Activated naive CD4-positive, alpha-beta T cell treated with anti-CD3 and anti-CD28 coated beads, Interleukin-2, amount 50 U/mL, for 16 hours (primary cell): ENCODE data around the gene ABCD2.
"Not testable (repeated sequence)": the region's sequence is repeated elsewhere in the genome, so short reads cannot be mapped to it uniquely, and the experiment has no call there.

Source experiments
- DNase-seq: peaks from one replicate; pipeline ENCODE4 v3.0.0-alpha.2; 2020

ABCD2 gene

DNA sequence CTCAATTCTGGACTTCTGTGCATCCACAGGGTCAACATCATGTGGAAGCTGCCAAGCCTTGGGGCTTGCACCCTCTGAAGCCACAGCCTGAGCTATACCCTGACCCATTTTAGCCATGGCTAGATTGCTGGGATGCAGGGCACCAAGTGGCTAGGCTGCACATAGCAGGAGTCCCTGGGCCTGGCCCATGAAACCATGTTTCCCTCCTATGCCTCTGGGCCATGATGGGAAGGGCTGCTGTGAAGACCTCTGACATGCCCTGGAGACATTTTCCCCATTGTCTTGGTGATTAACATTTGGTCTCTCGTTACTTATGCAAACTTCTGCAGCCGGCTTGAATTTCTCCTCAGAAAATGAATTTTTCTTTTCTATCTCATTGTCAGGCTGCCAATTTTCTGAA, 92.6 kb downstream of the ABCD2 start:
- DNase-seq: no peak

DNA sequence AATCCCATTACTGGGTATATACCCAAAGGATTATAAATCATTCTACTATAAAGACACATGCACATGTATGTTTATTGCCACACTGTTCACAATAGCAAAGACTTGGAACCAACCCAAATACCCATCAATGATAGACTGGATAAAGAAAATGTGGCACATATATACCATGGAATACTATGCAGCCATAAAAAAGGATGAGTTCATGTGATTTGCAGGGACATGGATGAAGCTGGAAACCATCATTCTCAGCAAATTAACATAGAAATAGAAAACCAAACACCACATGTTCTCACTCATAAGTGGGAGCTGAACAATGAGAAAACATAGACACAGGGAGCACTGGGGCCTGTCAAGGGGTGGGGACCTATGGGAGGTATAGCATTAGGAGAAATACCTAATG, 97.4 kb downstream of the ABCD2 start:
- not testable (repeated sequence) for DNase-seq

DNA sequence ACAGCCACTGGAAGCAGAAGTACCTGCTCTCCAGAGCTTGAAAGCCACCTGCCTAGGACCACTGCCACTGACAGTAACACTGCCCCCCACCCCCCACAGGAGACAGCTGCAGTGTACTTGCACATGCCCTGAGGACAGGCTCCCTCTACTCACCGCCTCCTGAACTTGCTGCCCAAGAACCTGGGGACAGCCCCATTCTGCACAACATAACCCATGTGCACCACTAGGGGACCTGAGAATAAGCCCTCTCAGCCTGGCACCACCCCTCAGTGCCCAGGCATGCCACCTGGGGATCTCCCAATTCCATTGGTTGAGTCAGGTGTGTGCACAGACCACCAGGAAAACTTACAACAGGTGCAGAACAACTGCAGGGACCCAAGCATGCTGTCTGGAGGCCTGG, 109.6 kb downstream of the ABCD2 start:
- DNase-seq: no peak

DNA sequence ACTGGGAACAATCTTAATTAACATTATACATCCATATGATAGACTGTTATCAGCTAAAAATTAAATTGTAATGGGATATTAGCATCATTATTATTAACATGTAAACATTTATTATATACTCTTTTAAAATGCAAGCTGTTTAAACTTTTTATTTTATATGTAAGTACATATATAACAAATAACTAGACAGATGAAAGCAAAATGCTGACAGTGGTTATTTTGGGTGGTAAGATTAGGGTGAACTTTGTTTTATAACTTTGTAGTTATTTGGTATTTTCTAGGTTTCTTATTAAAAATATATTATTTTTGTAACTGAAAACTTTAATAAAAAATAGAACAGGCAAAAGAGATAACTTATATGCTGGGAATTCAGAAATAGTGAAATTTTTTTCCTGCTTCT, 114.0 kb downstream of the ABCD2 start:
- DNase-seq: no peak

DNA sequence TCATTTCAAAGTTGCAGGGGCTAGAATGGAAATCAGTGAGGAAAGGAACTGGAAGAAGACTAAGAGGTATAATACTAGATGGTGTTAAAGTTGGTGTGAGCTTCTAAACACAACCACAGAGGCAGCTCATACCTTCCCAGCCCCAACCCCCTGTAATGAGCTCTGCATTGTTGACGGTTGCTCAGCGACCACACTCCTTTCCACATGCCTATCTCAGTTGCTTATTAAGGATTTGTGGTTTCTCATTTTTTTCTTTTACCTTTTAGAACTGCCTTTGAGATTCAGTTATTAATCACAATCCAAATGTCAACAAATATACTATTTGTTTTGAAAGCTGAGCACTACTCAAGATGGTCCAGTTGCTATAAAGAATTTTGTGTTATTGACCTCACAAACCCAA, 114.6 kb downstream of the ABCD2 start:
- DNase-seq: no peak

DNA sequence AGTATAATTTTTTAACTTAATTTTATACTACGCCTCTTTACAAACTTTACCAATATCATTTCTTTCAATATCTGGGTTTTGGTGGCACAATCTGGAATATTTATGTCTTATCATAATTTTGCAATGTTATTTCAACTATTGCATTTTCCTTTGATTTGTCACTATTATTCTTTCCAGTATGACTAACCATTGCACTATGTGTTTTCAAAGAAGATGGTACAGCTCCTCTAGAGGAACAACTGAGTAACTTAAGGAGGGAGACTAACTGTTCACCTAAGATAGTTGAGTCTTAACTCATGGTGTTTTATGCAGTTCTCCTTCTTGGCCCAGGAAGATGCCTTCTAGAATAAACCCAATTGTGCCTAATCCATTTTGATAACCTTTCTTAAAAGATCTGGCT, 116.2 kb downstream of the ABCD2 start:
- no peak for DNase-seq

DNA sequence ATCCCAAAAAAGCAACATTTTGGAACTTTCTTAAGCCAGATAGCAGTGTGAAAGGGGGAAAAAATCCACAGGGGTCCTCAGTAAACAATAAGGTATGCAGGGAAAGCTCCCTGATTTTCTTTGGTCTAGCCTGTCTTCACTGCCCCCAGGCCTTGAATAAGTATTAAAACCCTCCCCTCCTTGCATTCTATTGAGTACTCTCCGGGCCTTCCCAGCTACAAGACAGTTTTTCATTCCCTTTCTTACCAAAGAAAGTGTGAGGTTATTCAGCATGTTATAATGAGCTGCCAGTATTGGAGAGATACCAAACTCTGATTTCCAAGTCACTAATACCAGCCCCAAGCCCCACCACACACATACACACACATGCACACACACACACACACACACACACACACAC, 116.9 kb downstream of the ABCD2 start:
- DNase-seq: no peak
